Measurements from ENCODE around the gene FXN.

FXN gene

GRCh38 chr9:69086312-69086711 lies 50.8 kb downstream of the FXN start:
- ATAC-seq: no peak
- TF ChIP-seq ZFP3 (CRISPR knock-in tag; IDR thresholded peaks at IDR 0.05): no peak
- TF ChIP-seq CSDC2 (CRISPR knock-in tag; IDR thresholded peaks at IDR 0.05): no peak
- no peak for TF ChIP-seq PATZ1 (CRISPR knock-in tag; IDR thresholded peaks at IDR 0.05; ENCODE audit: borderline replicate concordance)
- TF ChIP-seq TOX (CRISPR knock-in tag; IDR thresholded peaks at IDR 0.05; ENCODE audit: borderline replicate concordance): no peak
- no peak for TF ChIP-seq GLIS3 (CRISPR knock-in tag; IDR thresholded peaks at IDR 0.05)
- TF ChIP-seq ZNF8 (CRISPR knock-in tag; IDR thresholded peaks at IDR 0.05): no peak
- no peak for TF ChIP-seq PPARA (CRISPR knock-in tag; IDR thresholded peaks at IDR 0.05; ENCODE audit: borderline replicate concordance)
- no peak for TF ChIP-seq ESRRG (CRISPR knock-in tag; IDR thresholded peaks at IDR 0.05)
- TF ChIP-seq ZNF70 (CRISPR knock-in tag; IDR thresholded peaks at IDR 0.05): no peak
- TF ChIP-seq, protein P1, sequence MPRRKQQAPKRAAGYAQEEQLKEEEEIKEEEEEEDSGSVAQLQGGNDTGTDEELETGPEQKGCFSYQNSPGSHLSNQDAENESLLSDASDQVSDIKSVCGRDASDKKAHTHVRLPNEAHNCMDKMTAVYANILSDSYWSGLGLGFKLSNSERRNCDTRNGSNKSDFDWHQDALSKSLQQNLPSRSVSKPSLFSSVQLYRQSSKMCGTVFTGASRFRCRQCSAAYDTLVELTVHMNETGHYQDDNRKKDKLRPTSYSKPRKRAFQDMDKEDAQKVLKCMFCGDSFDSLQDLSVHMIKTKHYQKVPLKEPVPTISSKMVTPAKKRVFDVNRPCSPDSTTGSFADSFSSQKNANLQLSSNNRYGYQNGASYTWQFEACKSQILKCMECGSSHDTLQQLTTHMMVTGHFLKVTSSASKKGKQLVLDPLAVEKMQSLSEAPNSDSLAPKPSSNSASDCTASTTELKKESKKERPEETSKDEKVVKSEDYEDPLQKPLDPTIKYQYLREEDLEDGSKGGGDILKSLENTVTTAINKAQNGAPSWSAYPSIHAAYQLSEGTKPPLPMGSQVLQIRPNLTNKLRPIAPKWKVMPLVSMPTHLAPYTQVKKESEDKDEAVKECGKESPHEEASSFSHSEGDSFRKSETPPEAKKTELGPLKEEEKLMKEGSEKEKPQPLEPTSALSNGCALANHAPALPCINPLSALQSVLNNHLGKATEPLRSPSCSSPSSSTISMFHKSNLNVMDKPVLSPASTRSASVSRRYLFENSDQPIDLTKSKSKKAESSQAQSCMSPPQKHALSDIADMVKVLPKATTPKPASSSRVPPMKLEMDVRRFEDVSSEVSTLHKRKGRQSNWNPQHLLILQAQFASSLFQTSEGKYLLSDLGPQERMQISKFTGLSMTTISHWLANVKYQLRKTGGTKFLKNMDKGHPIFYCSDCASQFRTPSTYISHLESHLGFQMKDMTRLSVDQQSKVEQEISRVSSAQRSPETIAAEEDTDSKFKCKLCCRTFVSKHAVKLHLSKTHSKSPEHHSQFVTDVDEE (CRISPR knock-in tag; IDR thresholded peaks at IDR 0.05): no peak
- no peak for TF ChIP-seq SNAI2 (CRISPR knock-in tag; IDR thresholded peaks at IDR 0.05)
- TF ChIP-seq OSR1 (CRISPR knock-in tag; IDR thresholded peaks at IDR 0.05): no peak

- ATAC-seq: no peak
- TF ChIP-seq BACH2 (CRISPR knock-in tag; IDR thresholded peaks at IDR 0.05; ENCODE audit: borderline replicate concordance) (no peak), ZFP3 (CRISPR knock-in tag; IDR thresholded peaks at IDR 0.05) (no peak), ESRRG (CRISPR knock-in tag; IDR thresholded peaks at IDR 0.05) (no peak), SNAI2 (CRISPR knock-in tag; IDR thresholded peaks at IDR 0.05) (no peak), RARB (CRISPR knock-in tag; IDR thresholded peaks at IDR 0.05) (no peak), ZNF565 (CRISPR knock-in tag; conservative IDR thresholded peaks at IDR 0.05; ENCODE audit: low read depth) (no peak), TCF4 (CRISPR knock-in tag; IDR thresholded peaks at IDR 0.05; ENCODE audit: borderline replicate concordance) (no peak), ZNF70 (CRISPR knock-in tag; IDR thresholded peaks at IDR 0.05) (no peak), ARNTL (CRISPR knock-in tag; IDR thresholded peaks at IDR 0.05; ENCODE audit: borderline replicate concordance, low read depth) (no peak), ZC3H10 (CRISPR knock-in tag; IDR thresholded peaks at IDR 0.05) (no peak)
- TF ChIP-seq, protein P2, sequence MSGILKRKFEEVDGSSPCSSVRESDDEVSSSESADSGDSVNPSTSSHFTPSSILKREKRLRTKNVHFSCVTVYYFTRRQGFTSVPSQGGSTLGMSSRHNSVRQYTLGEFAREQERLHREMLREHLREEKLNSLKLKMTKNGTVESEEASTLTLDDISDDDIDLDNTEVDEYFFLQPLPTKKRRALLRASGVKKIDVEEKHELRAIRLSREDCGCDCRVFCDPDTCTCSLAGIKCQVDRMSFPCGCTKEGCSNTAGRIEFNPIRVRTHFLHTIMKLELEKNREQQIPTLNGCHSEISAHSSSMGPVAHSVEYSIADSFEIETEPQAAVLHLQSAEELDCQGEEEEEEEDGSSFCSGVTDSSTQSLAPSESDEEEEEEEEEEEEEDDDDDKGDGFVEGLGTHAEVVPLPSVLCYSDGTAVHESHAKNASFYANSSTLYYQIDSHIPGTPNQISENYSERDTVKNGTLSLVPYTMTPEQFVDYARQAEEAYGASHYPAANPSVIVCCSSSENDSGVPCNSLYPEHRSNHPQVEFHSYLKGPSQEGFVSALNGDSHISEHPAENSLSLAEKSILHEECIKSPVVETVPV (CRISPR knock-in tag; IDR thresholded peaks at IDR 0.05): no peak
- TF ChIP-seq, protein P1 (CRISPR knock-in tag; IDR thresholded peaks at IDR 0.05): no peak
- TF ChIP-seq, protein P3, sequence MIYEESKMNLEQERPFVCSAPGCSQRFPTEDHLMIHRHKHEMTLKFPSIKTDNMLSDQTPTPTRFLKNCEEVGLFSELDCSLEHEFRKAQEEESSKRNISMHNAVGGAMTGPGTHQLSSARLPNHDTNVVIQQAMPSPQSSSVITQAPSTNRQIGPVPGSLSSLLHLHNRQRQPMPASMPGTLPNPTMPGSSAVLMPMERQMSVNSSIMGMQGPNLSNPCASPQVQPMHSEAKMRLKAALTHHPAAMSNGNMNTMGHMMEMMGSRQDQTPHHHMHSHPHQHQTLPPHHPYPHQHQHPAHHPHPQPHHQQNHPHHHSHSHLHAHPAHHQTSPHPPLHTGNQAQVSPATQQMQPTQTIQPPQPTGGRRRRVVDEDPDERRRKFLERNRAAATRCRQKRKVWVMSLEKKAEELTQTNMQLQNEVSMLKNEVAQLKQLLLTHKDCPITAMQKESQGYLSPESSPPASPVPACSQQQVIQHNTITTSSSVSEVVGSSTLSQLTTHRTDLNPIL (CRISPR knock-in tag; IDR thresholded peaks at IDR 0.05; ENCODE audit: low read depth): no peak
These were observed 51.2 kb downstream of the FXN start for GRCh38 chr9:69086769-69087168.

DNA sequence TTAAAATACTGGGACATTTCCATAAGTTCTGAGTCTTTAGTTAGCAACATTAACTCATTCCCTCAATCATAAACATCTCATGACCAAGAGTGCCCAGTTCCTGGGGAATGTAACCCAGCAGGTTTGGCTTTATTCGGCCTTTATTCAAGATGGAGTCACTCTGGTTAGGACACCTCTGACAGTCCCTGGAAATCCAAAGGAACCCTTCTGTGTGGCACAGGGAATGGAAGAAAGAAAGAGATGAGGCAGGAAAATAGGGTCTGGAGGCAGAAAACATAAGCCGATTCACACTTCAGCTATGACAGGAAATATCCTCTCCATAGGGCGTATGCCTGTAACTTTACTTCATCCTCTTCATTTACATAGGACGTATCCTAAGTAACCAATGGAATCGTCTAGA lies 53.5 kb downstream of the FXN start:
- no peak for ATAC-seq
- TF ChIP-seq TCF4 (CRISPR knock-in tag; IDR thresholded peaks at IDR 0.05; ENCODE audit: borderline replicate concordance) (no peak), ZNF8 (CRISPR knock-in tag; IDR thresholded peaks at IDR 0.05) (no peak), TOX (CRISPR knock-in tag; IDR thresholded peaks at IDR 0.05; ENCODE audit: borderline replicate concordance) (no peak), RARB (CRISPR knock-in tag; IDR thresholded peaks at IDR 0.05) (no peak), ISL1 (CRISPR knock-in tag; IDR thresholded peaks at IDR 0.05) (no peak), ZFP30 (CRISPR knock-in tag; IDR thresholded peaks at IDR 0.05) (no peak), ZNF70 (CRISPR knock-in tag; IDR thresholded peaks at IDR 0.05) (no peak), ARNTL (CRISPR knock-in tag; IDR thresholded peaks at IDR 0.05; ENCODE audit: borderline replicate concordance, low read depth) (no peak), PPARA (CRISPR knock-in tag; IDR thresholded peaks at IDR 0.05; ENCODE audit: borderline replicate concordance) (no peak), ZNF565 (CRISPR knock-in tag; conservative IDR thresholded peaks at IDR 0.05; ENCODE audit: low read depth) (no peak), CSDC2 (CRISPR knock-in tag; IDR thresholded peaks at IDR 0.05) (no peak), SNAI2 (CRISPR knock-in tag; IDR thresholded peaks at IDR 0.05) (no peak), OSR1 (CRISPR knock-in tag; IDR thresholded peaks at IDR 0.05) (no peak), ESRRG (CRISPR knock-in tag; IDR thresholded peaks at IDR 0.05) (no peak), BACH2 (CRISPR knock-in tag; IDR thresholded peaks at IDR 0.05; ENCODE audit: borderline replicate concordance) (no peak)
- TF ChIP-seq, protein P1 (CRISPR knock-in tag; IDR thresholded peaks at IDR 0.05): no peak

All from SK-N-SH treated with all-trans-retinoic acid at 6 μM for 48 hours (cell line).